ENCODE data around the gene RMP24.

RMP24 gene

GRCh38 chr18:35953688-35954087 is 18.8 kb upstream of the RMP24 start:
- Histone ChIP-seq H3K36me3 (ENCODE audit: control insufficient read depth, insufficient read depth, low read length) (no peaks in the 10 kb centered on the region), H3K9ac (ENCODE audit: extremely low read depth, low read length, poor library complexity, severe bottlenecking) (no peak overlapping the region), H3K27me3 (ENCODE audit: control insufficient read depth, insufficient read depth, low read length, poor library complexity, severe bottlenecking) (peaks cover 10% of the 10 kb centered on the region), H3K4me1 (ENCODE audit: control insufficient read depth, insufficient read depth, low read length) (no peaks in the 10 kb centered on the region), H3K4me3 (ENCODE audit: low read length) (no peak overlapping the region), H3K27ac (ENCODE audit: low read depth, low read length) (no peak overlapping the region), H3K9me3 (ENCODE audit: control insufficient read depth, low read length) (peaks cover 5% of the 10 kb centered on the region)
- no peak for TF ChIP-seq CTCF (conservative IDR thresholded peaks at IDR 0.05)
- H3K36me3 Mint-ChIP-seq (ENCODE audit: low read depth): peaks cover 6% of the 10 kb centered on the region
- H3K9me3 Mint-ChIP-seq: peaks cover 9% of the 10 kb centered on the region
- no peaks in the 10 kb centered on the region for H3K27me3 Mint-ChIP-seq (ENCODE audit: insufficient read depth)
- H3K27ac Mint-ChIP-seq: no peak overlapping the region
- 71 to 100% methylated on average over 1 of the region's 1 CpG for WGBS, 2 experiments (ENCODE audit: insufficient coverage in 1 of 2, insufficient read length in 1 of 2)
- H3K4me1 Mint-ChIP-seq: peaks cover 11% of the 10 kb centered on the region
- no peak for DNase-seq
- H3K4me3 Mint-ChIP-seq: no peak overlapping the region

- Histone ChIP-seq H3K9ac (ENCODE audit: extremely low read depth, low read length, poor library complexity, severe bottlenecking) (no peak overlapping the region), H3K4me3 (ENCODE audit: low read length) (no peak overlapping the region), H3K4me1 (ENCODE audit: control insufficient read depth, insufficient read depth, low read length) (no peaks in the 10 kb centered on the region), H3K9me3 (ENCODE audit: control insufficient read depth, low read length) (peaks cover 14% of the 10 kb centered on the region), H3K36me3 (ENCODE audit: control insufficient read depth, insufficient read depth, low read length) (no peaks in the 10 kb centered on the region), H3K27ac (ENCODE audit: low read depth, low read length) (no peak overlapping the region), H3K27me3 (ENCODE audit: control insufficient read depth, insufficient read depth, low read length, poor library complexity, severe bottlenecking) (no peaks in the 10 kb centered on the region)
- H3K9me3 Mint-ChIP-seq: peaks cover 25% of the 10 kb centered on the region
- no peaks in the 10 kb centered on the region for H3K27me3 Mint-ChIP-seq (ENCODE audit: insufficient read depth)
- H3K4me1 Mint-ChIP-seq: no peaks in the 10 kb centered on the region
- H3K36me3 Mint-ChIP-seq (ENCODE audit: low read depth): peaks cover 6% of the 10 kb centered on the region
- no peak for TF ChIP-seq CTCF (conservative IDR thresholded peaks at IDR 0.05)
- DNase-seq: no peak
- H3K4me3 Mint-ChIP-seq: no peak overlapping the region
- WGBS, 2 experiments (ENCODE audit: insufficient coverage in 1 of 2, insufficient read length in 1 of 2): 83 to 93% methylated on average over 1 to 3 of the region's 3 CpGs
- H3K27ac Mint-ChIP-seq: no peak overlapping the region
Measured at GRCh38 chr18:35956226-35956625, 16.3 kb upstream of the RMP24 start.

- Mint-ChIP-seq H3K9me3 (peaks cover 27% of the 10 kb centered on the region), H3K27ac (no peak overlapping the region)
- 96 to 100% methylated on average over 1 to 2 of the region's 2 CpGs for WGBS, 2 experiments (ENCODE audit: insufficient coverage in 1 of 2, insufficient read length in 1 of 2)
Measured at GRCh38 chr18:35962320-35962719, 10.2 kb upstream of the RMP24 start.

More at GRCh38 chr18:35962320-35962719, 10.2 kb upstream of the RMP24 start:
- Histone ChIP-seq H3K36me3 (ENCODE audit: control insufficient read depth, insufficient read depth, low read length) (no peaks in the 10 kb centered on the region), H3K27me3 (ENCODE audit: control insufficient read depth, insufficient read depth, low read length, poor library complexity, severe bottlenecking) (no peaks in the 10 kb centered on the region), H3K4me1 (ENCODE audit: control insufficient read depth, insufficient read depth, low read length) (no peaks in the 10 kb centered on the region), H3K27ac (ENCODE audit: low read depth, low read length) (no peak overlapping the region), H3K4me3 (ENCODE audit: low read length) (no peak overlapping the region), H3K9me3 (ENCODE audit: control insufficient read depth, low read length) (peaks cover 9% of the 10 kb centered on the region), H3K9ac (ENCODE audit: extremely low read depth, low read length, poor library complexity, severe bottlenecking) (no peak overlapping the region)
- DNase-seq: no peak
- no peak for TF ChIP-seq CTCF (conservative IDR thresholded peaks at IDR 0.05)
- H3K27me3 Mint-ChIP-seq (ENCODE audit: insufficient read depth): no peaks in the 10 kb centered on the region
- no peaks in the 10 kb centered on the region for H3K4me1 Mint-ChIP-seq
- H3K36me3 Mint-ChIP-seq (ENCODE audit: low read depth): no peaks in the 10 kb centered on the region
- H3K4me3 Mint-ChIP-seq: no peak overlapping the region

All from endodermal cell (in vitro differentiated cells).